ENCODE measurements around the gene PTRHD1.

PTRHD1 gene

DNA sequence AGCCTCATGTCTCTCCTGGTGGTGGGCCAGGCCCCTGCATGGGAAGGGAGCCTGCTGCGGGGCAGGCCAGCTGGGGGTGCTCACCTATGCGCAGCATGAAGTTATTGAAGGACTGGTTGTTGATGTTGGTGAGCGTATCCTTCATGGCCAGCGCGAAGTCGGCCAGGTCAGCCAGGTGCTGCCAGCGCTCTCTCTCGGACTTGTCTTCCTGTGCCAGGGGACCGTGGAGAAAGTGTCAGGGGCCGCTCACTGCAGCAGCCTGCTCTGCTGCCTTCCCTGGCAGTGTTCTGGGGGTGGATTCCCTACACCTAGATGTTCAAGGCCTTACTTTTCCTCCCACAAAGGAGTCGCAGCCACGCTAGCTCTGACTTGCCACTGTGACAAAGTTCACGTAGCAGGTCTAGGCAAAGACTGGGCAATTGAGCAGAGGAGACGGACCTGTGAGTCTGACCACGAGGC is 28.3 kb upstream of the PTRHD1 start:
- Histone ChIP-seq H3K27me3 (replicated peaks; ENCODE audit: control insufficient read depth, insufficient read depth, low read length) (no peaks in the 10 kb centered on the region), H3K4me3 (replicated peaks; ENCODE audit: low read depth, low read length) (no peak overlapping the region), H3K36me3 (ENCODE audit: control insufficient read depth, insufficient read depth, low read length) (peaks cover 27% of the 10 kb centered on the region)
- DNase-seq (ENCODE audit: extremely low read depth, insufficient read length), result no peak
- TF ChIP-seq, protein P1, sequence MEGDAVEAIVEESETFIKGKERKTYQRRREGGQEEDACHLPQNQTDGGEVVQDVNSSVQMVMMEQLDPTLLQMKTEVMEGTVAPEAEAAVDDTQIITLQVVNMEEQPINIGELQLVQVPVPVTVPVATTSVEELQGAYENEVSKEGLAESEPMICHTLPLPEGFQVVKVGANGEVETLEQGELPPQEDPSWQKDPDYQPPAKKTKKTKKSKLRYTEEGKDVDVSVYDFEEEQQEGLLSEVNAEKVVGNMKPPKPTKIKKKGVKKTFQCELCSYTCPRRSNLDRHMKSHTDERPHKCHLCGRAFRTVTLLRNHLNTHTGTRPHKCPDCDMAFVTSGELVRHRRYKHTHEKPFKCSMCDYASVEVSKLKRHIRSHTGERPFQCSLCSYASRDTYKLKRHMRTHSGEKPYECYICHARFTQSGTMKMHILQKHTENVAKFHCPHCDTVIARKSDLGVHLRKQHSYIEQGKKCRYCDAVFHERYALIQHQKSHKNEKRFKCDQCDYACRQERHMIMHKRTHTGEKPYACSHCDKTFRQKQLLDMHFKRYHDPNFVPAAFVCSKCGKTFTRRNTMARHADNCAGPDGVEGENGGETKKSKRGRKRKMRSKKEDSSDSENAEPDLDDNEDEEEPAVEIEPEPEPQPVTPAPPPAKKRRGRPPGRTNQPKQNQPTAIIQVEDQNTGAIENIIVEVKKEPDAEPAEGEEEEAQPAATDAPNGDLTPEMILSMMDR (IDR thresholded peaks at IDR 0.05; ENCODE audit: insufficient read depth, low read length, poor library complexity, severe bottlenecking), result no peak

DNA sequence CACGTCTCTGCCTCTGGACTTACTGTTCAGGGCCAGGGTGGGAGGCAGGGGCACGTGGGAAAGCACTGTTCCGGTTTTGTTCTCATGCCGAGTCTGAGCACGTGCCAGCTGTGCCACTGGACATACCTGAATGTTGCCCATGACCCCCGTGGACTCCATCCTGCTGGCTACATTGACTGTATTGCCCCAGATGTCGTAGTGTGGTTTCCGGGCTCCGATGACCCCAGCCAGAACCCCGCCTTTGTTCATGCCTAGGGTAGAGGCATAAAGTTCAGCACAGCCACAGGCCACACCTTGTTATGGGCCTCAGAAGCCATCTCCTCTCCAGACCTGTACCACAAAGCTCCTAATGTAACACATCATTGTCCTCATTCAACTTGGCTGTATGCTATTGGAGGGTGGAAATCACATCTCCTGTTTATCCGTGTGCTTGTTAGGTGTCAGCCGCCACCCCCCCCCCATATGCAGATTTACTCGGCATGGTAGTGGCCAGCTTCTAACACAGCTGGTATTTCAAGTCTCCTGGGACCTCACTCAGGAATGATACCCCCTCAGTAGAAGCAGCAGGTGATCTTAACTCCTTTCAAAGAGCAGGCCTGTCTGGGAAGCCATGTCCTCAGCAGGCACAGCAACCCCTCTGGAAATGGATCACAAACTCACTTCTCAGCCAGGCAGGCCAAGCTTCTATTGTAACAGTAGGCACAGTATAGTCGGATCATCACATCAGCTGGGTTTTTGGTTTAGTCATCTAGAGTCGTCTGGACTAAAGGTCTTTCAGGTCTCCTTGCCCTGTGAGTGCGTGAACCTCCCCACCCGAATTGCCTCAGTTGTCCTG is 27.6 kb upstream of the PTRHD1 start:
- Histone ChIP-seq H3K4me3 (replicated peaks; ENCODE audit: low read depth, low read length) (no peak overlapping the region), H3K36me3 (ENCODE audit: control insufficient read depth, insufficient read depth, low read length) (peaks cover 27% of the 10 kb centered on the region), H3K27me3 (replicated peaks; ENCODE audit: control insufficient read depth, insufficient read depth, low read length) (no peaks in the 10 kb centered on the region)
- TF ChIP-seq, protein P1 (IDR thresholded peaks at IDR 0.05; ENCODE audit: insufficient read depth, low read length, poor library complexity, severe bottlenecking), result no peak
- no peak for DNase-seq (ENCODE audit: extremely low read depth, insufficient read length)

DNA sequence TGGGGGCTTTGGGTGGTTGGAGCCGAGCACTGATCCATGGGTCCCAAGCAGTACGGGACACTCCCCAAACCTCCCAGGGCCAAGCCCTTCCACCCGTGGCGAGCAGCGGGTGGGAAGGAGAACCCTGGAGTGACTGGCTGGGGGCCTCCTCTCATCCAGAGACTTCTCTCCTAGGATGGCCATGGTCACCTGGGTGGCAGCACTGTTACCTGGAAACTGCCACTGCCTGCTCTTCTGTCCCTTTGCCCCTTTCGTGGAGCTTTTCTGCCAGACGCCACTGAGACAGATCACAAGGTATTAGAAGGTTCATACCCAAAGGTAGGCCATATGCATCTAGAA is 27.0 kb upstream of the PTRHD1 start:
- Histone ChIP-seq H3K27me3 (replicated peaks; ENCODE audit: control insufficient read depth, insufficient read depth, low read length) (no peaks in the 10 kb centered on the region), H3K4me3 (replicated peaks; ENCODE audit: low read depth, low read length) (no peak overlapping the region), H3K36me3 (ENCODE audit: control insufficient read depth, insufficient read depth, low read length) (peaks cover 30% of the 10 kb centered on the region)
- no peak for DNase-seq (ENCODE audit: extremely low read depth, insufficient read length)
- TF ChIP-seq, protein P1 (IDR thresholded peaks at IDR 0.05; ENCODE audit: insufficient read depth, low read length, poor library complexity, severe bottlenecking), result no peak

DNA sequence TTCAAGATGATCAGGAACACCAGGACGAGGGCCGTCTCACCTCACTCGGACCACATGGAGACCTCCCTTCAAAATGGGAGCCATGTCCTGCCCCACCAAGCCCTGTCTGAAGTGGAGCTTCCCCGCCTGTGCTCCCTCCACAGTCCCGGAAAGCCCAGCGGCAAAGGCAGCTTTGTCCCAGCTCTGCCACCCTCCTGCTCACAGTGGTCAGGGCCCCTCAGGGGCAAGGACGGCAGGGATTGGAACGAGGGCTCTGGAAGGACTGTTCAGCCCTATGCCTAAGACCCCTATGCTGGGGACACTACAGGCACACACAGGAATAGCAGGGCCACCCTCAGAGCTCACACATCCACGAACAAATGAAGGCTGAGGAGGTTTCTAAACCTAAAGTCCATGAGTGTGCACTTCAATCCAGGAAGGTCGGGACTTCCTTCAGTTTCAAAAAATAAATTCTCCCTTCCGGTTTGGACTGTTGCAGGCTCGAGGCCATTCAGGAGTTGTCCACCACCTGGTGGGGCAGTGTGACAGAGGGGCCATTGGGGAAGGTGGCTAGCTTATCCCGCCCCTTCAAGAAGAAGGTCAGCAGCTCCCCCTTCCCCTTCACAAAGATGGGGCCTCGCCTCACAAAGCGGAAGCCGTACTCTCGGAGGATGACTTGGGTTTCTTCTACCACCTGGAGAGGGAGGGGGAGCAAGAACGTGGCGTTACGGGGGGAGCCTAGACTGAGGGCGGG is 26.4 kb upstream of the PTRHD1 start:
- Histone ChIP-seq H3K4me3 (replicated peaks; ENCODE audit: low read depth, low read length) (no peak overlapping the region), H3K36me3 (ENCODE audit: control insufficient read depth, insufficient read depth, low read length) (peaks cover 27% of the 10 kb centered on the region), H3K27me3 (replicated peaks; ENCODE audit: control insufficient read depth, insufficient read depth, low read length) (no peaks in the 10 kb centered on the region)
- DNase-seq (ENCODE audit: extremely low read depth, insufficient read length), result no peak
- TF ChIP-seq, protein P1 (IDR thresholded peaks at IDR 0.05; ENCODE audit: insufficient read depth, low read length, poor library complexity, severe bottlenecking), result no peak

DNA sequence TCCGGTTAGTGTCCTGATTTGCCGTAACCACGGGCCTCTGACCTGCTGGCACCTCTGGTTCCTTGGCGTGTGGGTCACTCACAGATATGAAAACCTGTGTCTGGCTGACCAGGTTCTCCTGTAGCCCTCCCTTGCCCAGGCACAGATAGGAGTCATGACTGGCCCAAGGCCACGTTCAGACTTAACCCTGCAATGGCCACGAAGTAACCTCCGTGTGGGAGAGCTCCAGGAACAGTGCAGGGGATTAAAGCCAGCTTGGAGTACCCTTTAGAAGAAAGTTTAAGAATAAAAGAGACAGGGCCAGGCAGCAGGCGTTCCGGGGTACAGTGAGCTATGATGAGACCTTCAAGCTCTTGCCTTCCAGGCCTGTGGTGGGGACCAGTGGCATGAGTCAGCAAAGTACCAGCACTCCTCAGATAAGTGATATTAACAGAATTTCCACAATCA is 25.6 kb upstream of the PTRHD1 start:
- no peak for DNase-seq (ENCODE audit: extremely low read depth, insufficient read length)
- no peak overlapping the region for H3K4me3 ChIP-seq (replicated peaks; ENCODE audit: low read depth, low read length)
- TF ChIP-seq, protein P1 (IDR thresholded peaks at IDR 0.05; ENCODE audit: insufficient read depth, low read length, poor library complexity, severe bottlenecking), result no peak
- peaks cover 28% of the 10 kb centered on the region for H3K36me3 ChIP-seq (ENCODE audit: control insufficient read depth, insufficient read depth, low read length)
- H3K27me3 ChIP-seq (replicated peaks; ENCODE audit: control insufficient read depth, insufficient read depth, low read length), result no peaks in the 10 kb centered on the region

Data from GM06990 (cell line).